OCI-LY7 (cell line): ENCODE results near the gene SCFD2. TPM values are rescaled to one million over a fixed set of nuclear protein-coding genes. Genes with fewer than 3 reads are reported as not detected.
"Not testable (repeated sequence)": the region's sequence is repeated elsewhere in the genome, so short reads cannot be mapped to it uniquely, and the experiment has no call there.

Experiments used
- BruUV-seq: library from RNA; stranded (reverse); fragments of 400-500 nt; replicated peaks from 2 replicates; lab custom pipeline; 2021; lab: Mats Ljungman, UMichigan
- CTCF ChIA-PET: fragments of 300-600 bp; sonication (Branson Sonifier 250); formaldehyde crosslinking; loops from one replicate; lab custom pipeline; 2022; ENCODE audit warnings: antibody characterized with exemption; ENCODE audit not compliant: unreplicated experiment; lab: Charles Lee
- POLR2A ChIA-PET: fragments of 300-600 bp; sonication (Branson Sonifier 250); formaldehyde crosslinking; loops from one replicate; lab custom pipeline; 2022; ENCODE audit warnings: antibody characterized with exemption; lab: Charles Lee
- DNase-seq: peaks from one replicate; pipeline ENCODE4 v3.0.0-alpha.2; 2015; ENCODE audit warnings: low spot score
- H2AFZ ChIP-seq: fragments of 200-600 bp; sonication (generic), shearing (Covaris generic); 2 replicates; pipeline ENCODE4 v1.6.1; 2014; ENCODE audit warnings: mild to moderate bottlenecking, antibody characterized with exemption, low read length, moderate library complexity
- H3K27ac ChIP-seq: fragments of 200-600 bp; sonication (generic); 2 replicates; pipeline ENCODE4 v1.5.1; 2014; ENCODE audit warnings: mixed run types, low read depth, mild to moderate bottlenecking, moderate library complexity, low read length, inconsistent platforms; ENCODE audit not compliant: poor library complexity, severe bottlenecking
- H3K36me3 ChIP-seq: fragments of 200-600 bp; sonication (generic); 2 replicates; pipeline ENCODE4 v1.6.1; 2014; ENCODE audit warnings: mild to moderate bottlenecking, antibody characterized with exemption, low read length, moderate library complexity, mixed read lengths; ENCODE audit not compliant: insufficient read depth
- H3K4me1 ChIP-seq: fragments of 200-600 bp; sonication (generic); 2 replicates; pipeline ENCODE4 v1.5.1; 2014; ENCODE audit warnings: mild to moderate bottlenecking, low read length; ENCODE audit not compliant: insufficient read depth, poor library complexity, severe bottlenecking
- H3K4me2 ChIP-seq: fragments of 200-600 bp; sonication (generic); 2 replicates; pipeline ENCODE4 v1.6.1; 2014; ENCODE audit warnings: mild to moderate bottlenecking, low read length
- H3K4me3 ChIP-seq: fragments of 200-600 bp; sonication (generic); 2 replicates; pipeline ENCODE4 v1.5.1; 2014; ENCODE audit warnings: mild to moderate bottlenecking, low read depth, low read length; ENCODE audit not compliant: poor library complexity, severe bottlenecking
- H3K79me2 ChIP-seq: fragments of 200-600 bp; sonication (generic); 2 replicates; pipeline ENCODE4 v1.6.1; 2016; ENCODE audit warnings: low read depth, mild to moderate bottlenecking, low read length, moderate library complexity, mixed read lengths; ENCODE audit not compliant: insufficient read depth
- H3K9me2 ChIP-seq: fragments of 200-600 bp; sonication (generic); 2 replicates; pipeline ENCODE4 v1.6.1; 2016; ENCODE audit warnings: mild to moderate bottlenecking, low read length, mixed read lengths; ENCODE audit not compliant: insufficient read depth
- H3K9me3 ChIP-seq: fragments of 200-600 bp; sonication (generic); 2 replicates; pipeline ENCODE4 v1.6.1; 2014; ENCODE audit warnings: mild to moderate bottlenecking, mixed run types, low read length, mixed read lengths
- H4K20me1 ChIP-seq: fragments of 200-600 bp; sonication (generic); 2 replicates; pipeline ENCODE4 v1.6.1; 2014; ENCODE audit warnings: mild to moderate bottlenecking, antibody characterized with exemption, low read length, moderate library complexity, mixed read lengths; ENCODE audit not compliant: insufficient read depth
- CTCF ChIP-seq: fragments of 200-600 bp; sonication (generic); conservative IDR thresholded peaks from 2 replicates; pipeline ENCODE4 v1.5.1; 2014; ENCODE audit warnings: mild to moderate bottlenecking, antibody characterized with exemption, low read length, moderate library complexity, mixed read lengths
- EZH2phosphoT487 ChIP-seq: fragments of 200-600 bp; sonication (generic); IDR thresholded peaks from 2 replicates; pipeline ENCODE4 v1.6.1; 2018; ENCODE audit warnings: low read depth, borderline replicate concordance, mild to moderate bottlenecking, mixed run types, antibody characterized with exemption, low read length, moderate library complexity, mixed read lengths
- intact Hi-C: fragments of 100-400 bp; cut with micrococcal nuclease; formaldehyde crosslinking; loops from one replicate; pipeline ENCODE4 v1.10.0; 2022; ENCODE audit not compliant: unreplicated experiment
- total RNA-seq, 2 experiments: library from RNA; depleted of rRNA in 1 of 2; stranded (reverse); fragments of >200 nt in 1 of 2; shearing (Covaris generic) in 1 of 2; gene quantifications; 2 replicates each; pipeline ENCODE4 v1.2.3, GENCODE V29; 2014 to 2022

Gene SCFD2
- total RNA-seq, 2 experiments from 2014 or later, result 27.2 to 52.0 TPM

GRCh38 chr4:52993771-52994170, 372.1 kb downstream of the SCFD2 start:
- Histone ChIP-seq H3K9me2 (no peaks in the 10 kb centered on the region), H3K4me1 (no peaks in the 10 kb centered on the region), H4K20me1 (no peaks in the 10 kb centered on the region), H3K27ac (no peak overlapping the region), H2AFZ (no peak overlapping the region), H3K4me2 (no peak overlapping the region), H3K4me3 (no peak overlapping the region), H3K9me3 (no peaks in the 10 kb centered on the region), H3K79me2 (no peaks in the 10 kb centered on the region), H3K36me3 (no peaks in the 10 kb centered on the region)
- intact Hi-C loops, result no loop called here
- no peak for DNase-seq
- ChIA-PET CTCF (no interaction called here), POLR2A (no interaction called here)
- TF ChIP-seq EZH2phosphoT487 (no peak), CTCF (no peak)
- BruUV-seq, result no TSS peak

- H3K4me1 ChIP-seq, H3K36me3 ChIP-seq, POLR2A ChIA-PET, H3K79me2 ChIP-seq, H3K4me3 ChIP-seq, CTCF ChIA-PET, H3K4me2 ChIP-seq, H2AFZ ChIP-seq, H3K9me3 ChIP-seq, BruUV-seq, H4K20me1 ChIP-seq, H3K27ac ChIP-seq, H3K9me2 ChIP-seq, intact Hi-C loops, DNase-seq: not testable (repeated sequence)
These were observed 373.3 kb downstream of the SCFD2 start for GRCh38 chr4:52992551-52992950.

GRCh38 chr4:52991472-52991871, 374.4 kb downstream of the SCFD2 start:
- no peak overlapping the region for H3K4me2 ChIP-seq
- no peaks in the 10 kb centered on the region for H3K9me3 ChIP-seq
- H3K4me3 ChIP-seq, result no peak overlapping the region
- no peaks in the 10 kb centered on the region for H4K20me1 ChIP-seq
- TF ChIP-seq EZH2phosphoT487 (no peak), CTCF (no peak)
- POLR2A ChIA-PET, result interaction anchor here (0.6 kb wide), 1 partner anchor 128 kb away, joined by 3 read pairs; no protein-coding TSS in a partner anchor
- no peak overlapping the region for H2AFZ ChIP-seq
- CTCF ChIA-PET, result no interaction called here
- no peak overlapping the region for H3K27ac ChIP-seq
- no TSS peak for BruUV-seq
- H3K9me2 ChIP-seq, result no peaks in the 10 kb centered on the region
- no peaks in the 10 kb centered on the region for H3K4me1 ChIP-seq
- DNase-seq, result no peak
- intact Hi-C loops, result no loop called here
- no peaks in the 10 kb centered on the region for H3K79me2 ChIP-seq
- H3K36me3 ChIP-seq, result no peaks in the 10 kb centered on the region
